SK-N-SH (cell line): ENCODE data around the gene PAM. TPM values are rescaled to one million over a fixed set of nuclear protein-coding genes. Genes with fewer than 3 reads are reported as not detected.

Experiments used
- CTCF ChIA-PET: fragments of 300-600, 350-600 bp; formaldehyde crosslinking; extraction: SDS; loops from one replicate; lab custom pipeline; 2021; lab: Yijun Ruan, JAX
- POLR2A ChIA-PET: fragments of 350-600 bp; sonication (Branson Sonifier 250); formaldehyde crosslinking; extraction: SDS; loops from one replicate; lab custom pipeline; 2020; ENCODE audit warnings: antibody characterized with exemption, inconsistent platforms; lab: Yijun Ruan, JAX
- DNase-seq: peaks from one replicate; pipeline ENCODE4 v3.0.0; 2012
- H2AFZ ChIP-seq: fragments of 200-600 bp; sonication (generic); 2 replicates; pipeline ENCODE4 v1.8.1; 2016; ENCODE audit warnings: antibody characterized with exemption, mild to moderate bottlenecking, low read depth
- H3F3A ChIP-seq: fragments of 200-600 bp; sonication (generic); replicated peaks from 2 replicates; pipeline ENCODE3; 2016; ENCODE audit warnings: antibody characterized with exemption, mild to moderate bottlenecking; ENCODE audit not compliant: insufficient read depth
- H3K27ac ChIP-seq, 2 experiments: fragments of 200-500 bp in 1 of 2; fragments of 200-600 bp in 1 of 2; sonication (Bioruptor generic) in 1 of 2; sonication (generic), shearing (Covaris generic) in 1 of 2; 2 replicates each; pipeline versions ENCODE4 v1.5.1 to v1.6.1; 2014 to 2016; ENCODE audit warnings: low read depth in 2 of 2, inconsistent platforms in 1 of 2, low read length in 1 of 2, mild to moderate bottlenecking in 1 of 2, mixed read lengths in 1 of 2
- H3K27me3 ChIP-seq: fragments of 200-600 bp; sonication (generic), shearing (Covaris generic); 2 replicates; pipeline ENCODE4 v1.6.1; 2016; ENCODE audit warnings: mixed run types; ENCODE audit not compliant: insufficient read depth
- H3K36me3 ChIP-seq, 2 experiments: fragments of 200-500 bp in 1 of 2; fragments of 200-600 bp in 1 of 2; sonication (Bioruptor generic) in 1 of 2; sonication (generic) in 1 of 2; replicated peaks in 1 of 2; 2 replicates each; pipeline versions ENCODE3 to v1.5.1; 2014 to 2016; ENCODE audit warnings: low read length in 1 of 2, mild to moderate bottlenecking in 1 of 2; ENCODE audit not compliant: insufficient read depth in 2 of 2, control insufficient read depth in 1 of 2
- H3K4me1 ChIP-seq, 2 experiments: fragments of 200-500 bp in 1 of 2; fragments of 200-600 bp in 1 of 2; sonication (Bioruptor generic) in 1 of 2; sonication (generic), shearing (Covaris generic) in 1 of 2; 2 replicates each; pipeline versions ENCODE4 v1.5.1 to v1.6.1; 2014 to 2016; ENCODE audit warnings: low read depth in 1 of 2, low read length in 1 of 2, mixed run types in 1 of 2; ENCODE audit not compliant: insufficient read depth in 2 of 2, control insufficient read depth in 1 of 2
- H3K4me2 ChIP-seq: fragments of 200-600 bp; sonication (generic), shearing (Covaris generic); 2 replicates; pipeline ENCODE4 v1.6.1; 2017; ENCODE audit warnings: mixed run types
- H3K4me3 ChIP-seq, 2 experiments: fragments of 200-500 bp in 1 of 2; fragments of 200-600 bp in 1 of 2; sonication (Bioruptor generic) in 1 of 2; sonication (generic), shearing (Covaris generic) in 1 of 2; 2 replicates each; pipeline versions ENCODE4 v1.5.1 to v1.8.1; 2014 to 2016; ENCODE audit warnings: low read depth in 2 of 2, inconsistent platforms in 1 of 2, low read length in 1 of 2, mild to moderate bottlenecking in 1 of 2, mixed read lengths in 1 of 2, moderate library complexity in 1 of 2
- H3K79me2 ChIP-seq: fragments of 200-600 bp; sonication (generic); 2 replicates; pipeline ENCODE4 v1.8.1; 2017; ENCODE audit warnings: mild to moderate bottlenecking; ENCODE audit not compliant: insufficient read depth
- H3K9ac ChIP-seq: fragments of 200-600 bp; sonication (generic); 2 replicates; pipeline ENCODE4 v1.6.1; 2017; ENCODE audit warnings: mixed run types
- H3K9me2 ChIP-seq: fragments of 200-600 bp; sonication (generic); 2 replicates; pipeline ENCODE4 v1.6.1; 2017; ENCODE audit warnings: mixed run types
- H3K9me3 ChIP-seq: fragments of 200-600 bp; sonication (generic); 2 replicates; pipeline ENCODE4 v1.6.1; 2017; ENCODE audit warnings: mixed run types, mild to moderate bottlenecking, moderate library complexity
- H4K20me1 ChIP-seq: fragments of 200-600 bp; sonication (generic); 2 replicates; pipeline ENCODE4 v1.6.1; 2017; ENCODE audit warnings: mild to moderate bottlenecking, mixed run types; ENCODE audit not compliant: insufficient read depth
- CHD2 ChIP-seq: fragments of 150-350 bp; IDR thresholded peaks from 2 replicates; pipeline ENCODE4 v1.6.1; 2018; ENCODE audit warnings: low read length; ENCODE audit not compliant: partially characterized antibody
- ELF1 ChIP-seq: IDR thresholded peaks from 2 replicates; pipeline ENCODE4 v1.4.0; 2012
- EP300 ChIP-seq, 2 experiments: IDR thresholded peaks; 2 replicates each; pipeline versions ENCODE4 v1.4.0 to v1.6.1; 2012; ENCODE audit warnings: borderline replicate concordance in 1 of 2, low read depth in 1 of 2, low read length in 1 of 2
- EZH2phosphoT487 ChIP-seq: fragments of 200-600 bp; sonication (generic); IDR thresholded peaks from 2 replicates; pipeline ENCODE4 v1.6.1; 2017; ENCODE audit warnings: low read depth, mixed run types, mild to moderate bottlenecking, antibody characterized with exemption, moderate library complexity, borderline replicate concordance
- FOSL2 ChIP-seq: IDR thresholded peaks from 2 replicates; pipeline ENCODE4 v1.4.0; 2012; ENCODE audit warnings: low read depth, mild to moderate bottlenecking, moderate library complexity, borderline replicate concordance
- FOXJ3 ChIP-seq: sonication (generic); formaldehyde crosslinking; IDR thresholded peaks from 2 replicates; pipeline ENCODE4 v1.5.1; 2020; ENCODE audit warnings: mild to moderate bottlenecking, missing genetic modification reagents
- FOXM1 ChIP-seq: IDR thresholded peaks from 2 replicates; pipeline ENCODE4 v1.4.0; 2012; ENCODE audit warnings: low read depth, mild to moderate bottlenecking
- GATA2 ChIP-seq: sonication (generic); formaldehyde crosslinking; IDR thresholded peaks from 2 replicates; pipeline ENCODE4 v1.5.0; 2020; ENCODE audit warnings: mild to moderate bottlenecking, missing genetic modification reagents
- NFIC ChIP-seq: IDR thresholded peaks from 2 replicates; pipeline ENCODE4 v1.4.0; 2012; ENCODE audit warnings: borderline replicate concordance
- RCOR1 ChIP-seq: fragments of 150-350 bp; IDR thresholded peaks from 2 replicates; pipeline ENCODE4 v1.6.1; 2017; ENCODE audit warnings: antibody characterized with exemption, low read length
- RFX5 ChIP-seq: IDR thresholded peaks from 2 replicates; pipeline ENCODE4 v1.6.1; 2012; ENCODE audit warnings: mild to moderate bottlenecking, improper control_type of control experiment, low read length
- SIN3A ChIP-seq: IDR thresholded peaks from 2 replicates; pipeline ENCODE4 v1.6.1; 2012; ENCODE audit warnings: low read depth, mild to moderate bottlenecking, low read length, moderate library complexity, borderline replicate concordance
- SMC3 ChIP-seq: IDR thresholded peaks from 2 replicates; pipeline ENCODE4 v1.6.1; 2012; ENCODE audit warnings: low read depth, low read length, improper control_type of control experiment
- TAF1 ChIP-seq: IDR thresholded peaks from 2 replicates; pipeline ENCODE4 v1.6.1; 2012; ENCODE audit warnings: low read depth, mild to moderate bottlenecking, low read length, moderate library complexity, borderline replicate concordance
- TCF12 ChIP-seq: IDR thresholded peaks from 2 replicates; pipeline ENCODE4 v1.4.0; 2012
- TEAD4 ChIP-seq: IDR thresholded peaks from 2 replicates; pipeline ENCODE4 v1.4.0; 2012; ENCODE audit warnings: mild to moderate bottlenecking, borderline replicate concordance; ENCODE audit not compliant: insufficient read depth
- YY1 ChIP-seq: IDR thresholded peaks from 2 replicates; pipeline ENCODE4 v1.4.0; 2012; ENCODE audit warnings: low read depth, mild to moderate bottlenecking
- WGBS: methylation state at CpG from one replicate; pipeline ENCODE4 v1.1.6; 2017; ENCODE audit warnings: low lambda C conversion rate; 5-methylcytosine and 5-hydroxymethylcytosine counted together
- polyA plus RNA-seq, 3 experiments: library from polyadenylated mRNA; depleted of rRNA; stranded (reverse); fragments of >200 nt; gene quantifications; 2 replicates each; pipeline ENCODE4 v1.2.3, GENCODE V29; 2012
- TF ChIP-seq, protein P1 (sequence below): IDR thresholded peaks from 2 replicates; pipeline ENCODE4 v1.6.1; 2012; ENCODE audit warnings: mild to moderate bottlenecking, low read depth, low read length, moderate library complexity
- TF ChIP-seq, protein P2 (sequence below): IDR thresholded peaks from 2 replicates; pipeline ENCODE4 v1.4.0; 2012; ENCODE audit warnings: low read depth, borderline replicate concordance
- TF ChIP-seq, protein P3 (sequence below): IDR thresholded peaks from 2 replicates; pipeline ENCODE4; 2012

PAM gene
- polyA plus RNA-seq, 1 of the 3 experiments (the other 2 are of a cell fraction): 507 TPM

DNA sequence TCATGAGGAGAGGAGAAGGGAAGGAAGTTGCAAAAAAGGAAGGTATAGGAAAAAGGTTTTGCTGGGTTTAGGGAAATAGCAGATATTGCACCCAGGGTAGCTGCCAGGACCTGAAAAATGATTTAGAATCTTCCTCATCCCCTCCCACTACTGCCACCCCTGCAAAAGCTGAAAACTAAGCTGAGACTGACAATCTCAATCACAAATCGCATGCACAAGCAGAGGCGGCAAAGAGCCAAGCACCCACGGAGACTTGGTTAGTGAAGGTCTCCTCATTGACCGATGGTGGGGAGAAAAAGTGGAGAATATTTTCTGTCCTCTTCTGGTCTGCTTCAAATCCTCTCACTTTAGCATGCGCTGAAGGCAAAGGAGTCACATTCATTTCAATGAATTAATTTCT lies 39.1 kb upstream of the PAM start:
- no peaks in the 10 kb centered on the region for H3K27me3 ChIP-seq
- no peaks in the 10 kb centered on the region for H3K36me3 ChIP-seq
- no peaks in the 10 kb centered on the region for H4K20me1 ChIP-seq
- 98% methylated on average over 5 of the region's 5 CpGs for WGBS
- no peak overlapping the region for H3K9ac ChIP-seq
- POLR2A ChIA-PET: no interaction called here
- peaks cover 0 to 7% of the 10 kb centered on the region in 2 experiments; a peak in 1 of 4 replicates for H3K4me1 ChIP-seq
- H3K9me2 ChIP-seq: no peaks in the 10 kb centered on the region
- no peaks in the 10 kb centered on the region for H3K79me2 ChIP-seq
- CTCF ChIA-PET: interaction anchor here (1.4 kb wide), 1 partner anchor 17 kb away, joined by 4 read pairs; no protein-coding TSS in a partner anchor
- no peak overlapping the region for H3K27ac ChIP-seq
- H3K4me2 ChIP-seq: no peak overlapping the region
- TF ChIP-seq SMC3: no peak
- TF ChIP-seq EZH2phosphoT487: no peak
- TF ChIP-seq, protein P1, sequence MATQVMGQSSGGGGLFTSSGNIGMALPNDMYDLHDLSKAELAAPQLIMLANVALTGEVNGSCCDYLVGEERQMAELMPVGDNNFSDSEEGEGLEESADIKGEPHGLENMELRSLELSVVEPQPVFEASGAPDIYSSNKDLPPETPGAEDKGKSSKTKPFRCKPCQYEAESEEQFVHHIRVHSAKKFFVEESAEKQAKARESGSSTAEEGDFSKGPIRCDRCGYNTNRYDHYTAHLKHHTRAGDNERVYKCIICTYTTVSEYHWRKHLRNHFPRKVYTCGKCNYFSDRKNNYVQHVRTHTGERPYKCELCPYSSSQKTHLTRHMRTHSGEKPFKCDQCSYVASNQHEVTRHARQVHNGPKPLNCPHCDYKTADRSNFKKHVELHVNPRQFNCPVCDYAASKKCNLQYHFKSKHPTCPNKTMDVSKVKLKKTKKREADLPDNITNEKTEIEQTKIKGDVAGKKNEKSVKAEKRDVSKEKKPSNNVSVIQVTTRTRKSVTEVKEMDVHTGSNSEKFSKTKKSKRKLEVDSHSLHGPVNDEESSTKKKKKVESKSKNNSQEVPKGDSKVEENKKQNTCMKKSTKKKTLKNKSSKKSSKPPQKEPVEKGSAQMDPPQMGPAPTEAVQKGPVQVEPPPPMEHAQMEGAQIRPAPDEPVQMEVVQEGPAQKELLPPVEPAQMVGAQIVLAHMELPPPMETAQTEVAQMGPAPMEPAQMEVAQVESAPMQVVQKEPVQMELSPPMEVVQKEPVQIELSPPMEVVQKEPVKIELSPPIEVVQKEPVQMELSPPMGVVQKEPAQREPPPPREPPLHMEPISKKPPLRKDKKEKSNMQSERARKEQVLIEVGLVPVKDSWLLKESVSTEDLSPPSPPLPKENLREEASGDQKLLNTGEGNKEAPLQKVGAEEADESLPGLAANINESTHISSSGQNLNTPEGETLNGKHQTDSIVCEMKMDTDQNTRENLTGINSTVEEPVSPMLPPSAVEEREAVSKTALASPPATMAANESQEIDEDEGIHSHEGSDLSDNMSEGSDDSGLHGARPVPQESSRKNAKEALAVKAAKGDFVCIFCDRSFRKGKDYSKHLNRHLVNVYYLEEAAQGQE: no peak
- TF ChIP-seq FOSL2: no peak
- no peak for TF ChIP-seq TEAD4
- H2AFZ ChIP-seq: no peak overlapping the region
- no peak for DNase-seq
- no peaks in the 10 kb centered on the region for H3K9me3 ChIP-seq
- H3F3A ChIP-seq: no peaks in the 10 kb centered on the region
- H3K4me3 ChIP-seq: no peak overlapping the region

DNA sequence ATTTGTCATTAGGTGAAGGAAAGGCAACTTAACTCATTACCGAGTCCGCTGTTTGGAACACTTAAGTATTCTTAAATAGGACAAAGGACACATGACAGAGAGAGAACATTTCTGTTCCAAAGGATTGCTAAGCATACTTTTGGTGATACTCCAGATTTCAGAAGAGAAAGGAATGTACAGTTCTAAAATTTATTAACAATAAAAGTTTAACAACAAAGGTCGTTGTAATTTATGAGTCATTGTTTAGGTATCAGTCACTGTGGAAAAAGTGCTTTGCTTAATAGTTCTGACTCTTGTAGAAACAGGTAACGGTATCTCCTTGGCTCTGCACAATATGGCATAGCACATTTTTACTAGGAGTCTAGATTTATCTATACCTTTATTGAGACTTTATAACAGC lies 36.3 kb upstream of the PAM start:
- Histone ChIP-seq H3F3A (peaks cover 6% of the 10 kb centered on the region), H3K9ac (no peak overlapping the region), H3K27ac (no peak overlapping the region), H3K9me2 (no peaks in the 10 kb centered on the region), H3K27me3 (no peaks in the 10 kb centered on the region), H4K20me1 (no peaks in the 10 kb centered on the region), H3K36me3 (no peaks in the 10 kb centered on the region), H3K4me3 (no peak overlapping the region), H3K4me2 (no peak overlapping the region)
- 69% methylated on average over 4 of the region's 4 CpGs for WGBS
- POLR2A ChIA-PET: no interaction called here
- CTCF ChIA-PET: interaction anchor here (1.2 kb wide), 1 partner anchor 15 kb away, joined by 4 read pairs; no protein-coding TSS in a partner anchor
- DNase-seq: no peak
- no peak for TF ChIP-seq TAF1
- TF ChIP-seq EP300 (IDR thresholded peaks at IDR 0.05; ENCODE audit: borderline replicate concordance in 1 of 2, low read depth in 1 of 2, low read length in 1 of 2): no peak
- TF ChIP-seq CHD2: no peak
- TF ChIP-seq, protein P1: no peak
- no peak for TF ChIP-seq EZH2phosphoT487
- TF ChIP-seq FOXJ3: no peak
- TF ChIP-seq TCF12: no peak
- TF ChIP-seq RFX5: no peak
- TF ChIP-seq FOXM1: no peak
- TF ChIP-seq ELF1: no peak
- TF ChIP-seq, protein P2, sequence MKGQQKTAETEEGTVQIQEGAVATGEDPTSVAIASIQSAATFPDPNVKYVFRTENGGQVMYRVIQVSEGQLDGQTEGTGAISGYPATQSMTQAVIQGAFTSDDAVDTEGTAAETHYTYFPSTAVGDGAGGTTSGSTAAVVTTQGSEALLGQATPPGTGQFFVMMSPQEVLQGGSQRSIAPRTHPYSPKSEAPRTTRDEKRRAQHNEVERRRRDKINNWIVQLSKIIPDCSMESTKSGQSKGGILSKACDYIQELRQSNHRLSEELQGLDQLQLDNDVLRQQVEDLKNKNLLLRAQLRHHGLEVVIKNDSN: no peak
- no peak for TF ChIP-seq GATA2 (CRISPR knock-in tag)
- no peak for TF ChIP-seq RCOR1
- TF ChIP-seq, protein P3, sequence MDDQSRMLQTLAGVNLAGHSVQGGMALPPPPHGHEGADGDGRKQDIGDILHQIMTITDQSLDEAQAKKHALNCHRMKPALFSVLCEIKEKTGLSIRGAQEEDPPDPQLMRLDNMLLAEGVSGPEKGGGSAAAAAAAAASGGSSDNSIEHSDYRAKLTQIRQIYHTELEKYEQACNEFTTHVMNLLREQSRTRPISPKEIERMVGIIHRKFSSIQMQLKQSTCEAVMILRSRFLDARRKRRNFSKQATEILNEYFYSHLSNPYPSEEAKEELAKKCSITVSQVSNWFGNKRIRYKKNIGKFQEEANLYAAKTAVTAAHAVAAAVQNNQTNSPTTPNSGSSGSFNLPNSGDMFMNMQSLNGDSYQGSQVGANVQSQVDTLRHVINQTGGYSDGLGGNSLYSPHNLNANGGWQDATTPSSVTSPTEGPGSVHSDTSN: no peak
- no peak for TF ChIP-seq SIN3A
- no peak for TF ChIP-seq YY1
- no peak for TF ChIP-seq NFIC
- TF ChIP-seq, all 33 proteins: peak for 0
- no peaks in the 10 kb centered on the region for H3K79me2 ChIP-seq
- no peaks in the 10 kb centered on the region for H3K9me3 ChIP-seq
- H3K4me1 ChIP-seq: peaks cover 0 to 12% of the 10 kb centered on the region in 2 experiments; a peak in 2 of 4 replicates
- H2AFZ ChIP-seq: no peak overlapping the region
